ENCODE data around the gene HIP1R. TPM values are rescaled to one million over a fixed set of nuclear protein-coding genes. Genes with fewer than 3 reads are reported as not detected.
A peak's percentile ranks its signal among the peaks of the same experiment; 100 is the strongest.
"Not testable (repeated sequence)": the region's sequence is repeated elsewhere in the genome, so short reads cannot be mapped to it uniquely, and the experiment has no call there.

The HIP1R gene, protein sequence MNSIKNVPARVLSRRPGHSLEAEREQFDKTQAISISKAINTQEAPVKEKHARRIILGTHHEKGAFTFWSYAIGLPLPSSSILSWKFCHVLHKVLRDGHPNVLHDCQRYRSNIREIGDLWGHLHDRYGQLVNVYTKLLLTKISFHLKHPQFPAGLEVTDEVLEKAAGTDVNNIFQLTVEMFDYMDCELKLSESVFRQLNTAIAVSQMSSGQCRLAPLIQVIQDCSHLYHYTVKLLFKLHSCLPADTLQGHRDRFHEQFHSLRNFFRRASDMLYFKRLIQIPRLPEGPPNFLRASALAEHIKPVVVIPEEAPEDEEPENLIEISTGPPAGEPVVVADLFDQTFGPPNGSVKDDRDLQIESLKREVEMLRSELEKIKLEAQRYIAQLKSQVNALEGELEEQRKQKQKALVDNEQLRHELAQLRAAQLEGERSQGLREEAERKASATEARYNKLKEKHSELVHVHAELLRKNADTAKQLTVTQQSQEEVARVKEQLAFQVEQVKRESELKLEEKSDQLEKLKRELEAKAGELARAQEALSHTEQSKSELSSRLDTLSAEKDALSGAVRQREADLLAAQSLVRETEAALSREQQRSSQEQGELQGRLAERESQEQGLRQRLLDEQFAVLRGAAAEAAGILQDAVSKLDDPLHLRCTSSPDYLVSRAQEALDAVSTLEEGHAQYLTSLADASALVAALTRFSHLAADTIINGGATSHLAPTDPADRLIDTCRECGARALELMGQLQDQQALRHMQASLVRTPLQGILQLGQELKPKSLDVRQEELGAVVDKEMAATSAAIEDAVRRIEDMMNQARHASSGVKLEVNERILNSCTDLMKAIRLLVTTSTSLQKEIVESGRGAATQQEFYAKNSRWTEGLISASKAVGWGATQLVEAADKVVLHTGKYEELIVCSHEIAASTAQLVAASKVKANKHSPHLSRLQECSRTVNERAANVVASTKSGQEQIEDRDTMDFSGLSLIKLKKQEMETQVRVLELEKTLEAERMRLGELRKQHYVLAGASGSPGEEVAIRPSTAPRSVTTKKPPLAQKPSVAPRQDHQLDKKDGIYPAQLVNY
- 115 TPM for total RNA-seq

DNA sequence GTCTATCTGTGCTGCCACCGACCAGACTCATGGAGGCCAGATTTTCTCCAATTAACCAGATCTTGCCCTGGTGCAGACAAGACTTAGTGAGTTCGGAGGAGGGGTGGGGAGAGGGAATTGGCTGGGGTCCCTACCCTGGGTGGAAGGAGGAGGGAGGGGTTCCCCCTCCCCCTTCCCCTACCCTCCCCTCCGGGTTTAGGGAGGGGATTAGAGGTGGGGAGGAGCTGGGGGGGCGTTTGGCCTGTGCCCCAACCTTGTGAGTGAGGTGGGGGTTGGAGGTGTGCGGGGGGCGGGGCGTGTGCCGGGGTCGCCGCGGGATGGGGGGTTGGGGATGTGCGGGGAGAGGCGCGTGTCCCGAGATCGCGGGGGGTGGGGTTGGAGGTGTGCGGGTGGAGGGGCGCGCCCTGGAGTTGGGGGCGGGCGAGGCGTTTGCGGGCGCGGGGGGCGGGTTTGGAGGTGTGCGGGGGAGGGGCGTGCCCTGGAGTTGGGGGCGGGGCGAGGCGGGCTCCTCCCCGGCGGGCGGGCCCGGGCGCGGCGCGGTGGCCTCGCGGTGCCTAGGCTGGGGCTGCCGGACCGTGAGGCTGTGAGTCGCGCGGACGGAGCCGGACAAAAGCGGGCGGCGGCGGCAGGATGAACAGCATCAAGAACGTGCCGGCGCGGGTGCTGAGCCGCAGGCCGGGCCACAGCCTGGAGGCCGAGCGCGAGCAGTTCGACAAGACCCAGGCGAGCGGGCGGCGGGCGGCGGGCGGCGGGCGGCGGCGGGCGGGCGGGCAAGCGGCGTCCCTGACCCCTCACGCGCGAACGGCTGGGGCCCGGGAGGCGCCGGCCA is at the start of gene HIP1R:
TSS of gene HIP1R (plus strand) at position 537 of the 829 bp plus-strand sequence. CDS start at position 631, 94 bp downstream.
- DNase-seq (ENCODE audit: low spot score) = peak; percentile 48

DNA sequence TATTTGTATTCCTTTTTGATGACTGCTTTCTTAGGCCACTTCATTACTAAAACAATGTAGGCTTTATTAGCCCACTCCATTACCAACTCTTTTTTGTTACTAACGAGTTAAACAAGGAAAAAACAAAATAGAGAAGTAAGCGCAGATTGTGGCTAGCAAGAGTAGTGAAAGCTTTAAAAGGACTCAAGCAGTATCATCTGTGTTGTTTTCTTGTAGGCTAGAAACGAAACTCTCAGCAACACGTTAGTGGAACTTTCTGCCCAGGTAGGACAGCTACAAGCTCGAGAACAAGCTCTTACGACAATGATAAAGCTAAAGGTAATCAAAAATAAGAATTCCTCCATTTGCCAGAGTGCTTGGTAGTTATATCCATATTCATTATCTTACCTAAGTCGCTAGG is 49.8 kb upstream of the HIP1R start:
- DNase-seq (ENCODE audit: low spot score) = no peak

DNA sequence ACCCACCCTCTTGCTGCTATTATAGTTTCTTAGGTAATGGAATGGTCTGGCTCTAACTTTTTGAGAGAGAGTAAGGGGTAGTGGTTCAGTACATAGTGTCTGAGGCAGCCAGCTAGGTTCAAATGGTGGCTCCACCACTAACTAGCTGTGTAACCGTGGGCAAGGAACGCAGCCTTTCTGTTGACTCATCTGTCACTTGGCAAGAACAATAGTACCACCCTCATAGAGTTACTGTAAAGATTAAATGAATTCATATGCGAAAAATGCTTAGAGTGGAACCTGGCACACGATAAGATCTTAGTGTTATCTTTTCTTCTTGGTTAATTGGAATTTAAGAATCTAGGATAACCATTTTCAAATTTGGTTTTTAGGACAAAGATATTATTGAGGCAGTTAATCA is 46.9 kb upstream of the HIP1R start:
- DNase-seq (ENCODE audit: low spot score) = no peak

DNA sequence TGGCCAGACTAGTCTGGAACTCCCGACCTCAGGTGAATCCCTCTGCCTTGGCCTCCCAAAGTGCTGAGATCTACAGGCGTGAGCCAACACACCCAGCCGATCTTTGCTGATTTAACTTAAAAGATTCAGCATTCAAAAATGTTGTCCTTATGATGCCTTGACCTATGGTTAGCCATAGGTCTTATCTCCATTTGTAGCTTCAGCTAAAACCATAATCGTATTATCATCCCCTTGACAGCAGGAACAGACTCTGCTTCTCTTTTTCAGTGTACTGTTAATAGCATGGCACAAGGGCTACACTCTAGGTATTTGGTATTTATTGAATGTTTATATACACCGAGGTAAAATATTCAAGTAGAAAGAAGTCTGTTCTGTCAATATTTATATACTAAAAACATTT is 45.6 kb upstream of the HIP1R start:
- DNase-seq (ENCODE audit: low spot score) = no peak

DNA sequence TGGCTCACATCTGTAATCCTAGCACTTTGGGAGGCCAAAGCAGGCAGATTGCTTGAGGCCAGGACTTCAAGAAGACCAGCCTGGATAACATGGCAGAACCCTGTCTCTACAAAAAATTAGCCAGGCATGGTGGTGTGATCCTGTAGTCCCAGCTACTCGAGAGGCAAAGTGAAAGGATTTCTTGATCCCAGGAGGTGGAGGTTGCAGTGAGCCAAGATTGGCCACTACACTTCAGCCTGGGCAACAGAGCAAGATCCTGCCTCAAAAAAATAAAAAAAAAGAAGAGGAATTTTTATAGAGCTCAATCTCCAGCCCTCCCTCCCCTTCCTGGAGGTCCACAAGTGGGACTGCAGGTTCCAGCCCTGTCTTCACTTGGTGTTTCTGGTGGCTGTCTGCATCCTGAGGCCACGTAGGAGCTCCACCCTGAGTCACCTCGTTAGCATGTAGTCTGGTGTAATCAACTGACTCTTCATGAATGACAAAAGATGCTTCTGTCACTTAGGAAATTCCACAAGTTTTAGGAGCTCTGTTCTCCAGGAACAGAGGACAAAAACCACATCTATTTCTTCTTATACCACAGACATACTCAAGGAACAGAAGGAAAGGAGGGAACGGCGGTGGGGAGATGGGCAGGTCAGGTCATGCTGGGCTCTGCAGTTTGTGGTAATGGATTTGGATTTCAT is 44.7 kb upstream of the HIP1R start:
- DNase-seq (ENCODE audit: low spot score) = no peak

DNA sequence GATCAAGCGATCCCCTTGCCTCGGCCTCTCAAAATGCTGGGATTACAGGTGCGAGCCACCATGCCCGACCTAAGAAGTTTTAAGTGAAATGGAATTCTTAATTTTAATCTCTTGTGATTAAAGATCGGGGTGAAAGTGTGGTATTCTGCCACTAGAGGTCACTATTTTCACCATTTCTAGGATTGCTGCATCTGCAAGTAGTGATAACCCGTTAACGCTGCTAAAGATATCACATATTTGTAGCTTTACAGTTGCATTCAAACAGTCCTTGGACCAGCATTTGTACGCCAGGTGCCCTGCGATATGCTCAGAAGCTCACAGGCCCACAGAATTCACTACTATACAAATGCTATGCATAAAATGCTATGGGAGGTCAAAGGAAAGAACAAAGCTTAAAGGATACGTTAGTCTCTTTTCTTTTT is 41.6 kb upstream of the HIP1R start:
- DNase-seq (ENCODE audit: low spot score) = no peak

DNA sequence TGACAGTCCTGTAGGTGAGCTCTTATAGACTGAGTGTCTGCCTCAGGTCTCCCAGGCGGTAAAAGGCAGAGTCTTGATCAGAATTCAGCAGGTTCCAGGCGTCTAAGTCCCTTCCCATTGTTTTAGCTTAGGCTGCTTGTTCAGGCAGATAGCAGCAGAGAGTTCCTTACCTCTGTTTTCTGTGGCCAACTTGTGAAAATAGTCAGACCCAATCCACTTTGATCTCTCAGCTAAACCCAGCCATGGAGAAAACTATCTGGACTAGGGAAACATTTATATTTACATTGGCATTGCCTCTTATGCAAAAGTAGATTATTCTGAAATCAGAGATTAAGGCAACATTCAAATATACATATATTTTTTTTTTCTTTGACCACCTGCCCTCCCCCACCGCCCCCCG is 39.5 kb upstream of the HIP1R start:
- no peak for DNase-seq (ENCODE audit: low spot score)

DNA sequence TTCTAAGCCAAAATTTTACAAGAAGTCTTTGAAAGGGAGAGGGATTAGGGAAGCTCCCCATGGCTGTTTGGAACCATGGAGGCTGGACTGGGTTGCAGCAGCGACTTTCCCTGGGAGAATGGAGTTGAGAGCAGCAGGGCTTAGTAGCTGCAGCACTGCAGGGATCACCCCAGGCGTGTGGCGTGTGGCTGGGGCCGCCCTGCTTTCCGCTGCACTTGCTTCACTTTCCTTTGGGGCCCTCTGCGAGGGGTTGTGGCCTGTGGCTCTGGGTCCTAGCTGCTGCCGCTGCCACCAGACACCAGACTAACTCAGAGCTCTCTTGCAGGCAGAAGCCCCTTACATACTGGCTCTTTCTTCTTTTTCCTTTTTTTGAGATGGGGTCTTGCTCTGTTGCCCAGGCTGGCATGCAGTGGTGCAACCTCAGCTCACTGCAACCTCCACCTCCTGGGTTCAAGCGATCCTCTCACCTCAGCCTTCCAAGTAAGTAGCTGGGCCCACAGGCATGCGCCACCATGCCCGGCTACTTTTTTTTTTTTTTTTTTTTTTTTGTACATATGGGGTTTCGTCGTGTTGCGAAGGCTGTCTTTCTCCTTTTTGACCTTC is 35.5 kb upstream of the HIP1R start:
- no peak for DNase-seq (ENCODE audit: low spot score)

DNA sequence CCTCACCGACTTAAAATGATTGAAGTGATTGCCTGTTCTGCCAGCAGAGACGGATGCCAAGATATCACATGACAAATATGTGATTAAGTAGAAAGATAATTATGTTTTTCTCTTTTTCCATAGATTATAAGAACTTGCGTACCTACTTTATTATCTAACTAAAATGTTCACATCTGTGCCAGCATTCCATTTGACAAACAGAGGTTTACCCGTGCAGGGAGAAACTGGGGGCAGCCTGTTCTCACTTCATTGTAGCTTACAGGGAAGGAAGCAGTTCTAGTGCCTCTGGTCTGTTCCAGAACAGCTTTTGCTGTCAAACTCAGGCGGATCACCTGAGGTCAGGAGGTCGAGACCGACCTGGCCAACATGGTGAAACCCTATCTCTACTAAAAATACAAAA is 31.3 kb upstream of the HIP1R start:
- DNase-seq (ENCODE audit: low spot score) = no peak

DNA sequence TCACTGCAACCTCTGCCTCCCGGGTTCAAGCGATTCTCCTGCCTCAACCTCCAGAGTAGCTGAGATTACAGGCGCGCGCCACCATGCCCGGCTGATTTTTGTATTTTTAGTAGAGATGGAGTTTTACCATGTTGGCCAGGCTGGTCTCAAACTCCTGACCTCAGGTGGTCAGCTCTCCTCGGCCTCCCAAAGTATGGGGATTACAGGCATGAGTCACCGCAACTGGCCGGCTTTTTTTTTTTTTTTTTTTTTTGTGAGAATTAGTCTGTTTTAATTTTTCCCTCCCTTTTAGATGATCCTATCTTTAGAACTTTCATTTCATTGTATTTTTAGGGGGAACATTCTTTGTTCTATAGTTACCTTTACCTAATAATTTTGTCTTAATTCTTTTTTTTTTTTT is 30.3 kb upstream of the HIP1R start:
- DNase-seq (ENCODE audit: low spot score) = not testable (repeated sequence)

DNA sequence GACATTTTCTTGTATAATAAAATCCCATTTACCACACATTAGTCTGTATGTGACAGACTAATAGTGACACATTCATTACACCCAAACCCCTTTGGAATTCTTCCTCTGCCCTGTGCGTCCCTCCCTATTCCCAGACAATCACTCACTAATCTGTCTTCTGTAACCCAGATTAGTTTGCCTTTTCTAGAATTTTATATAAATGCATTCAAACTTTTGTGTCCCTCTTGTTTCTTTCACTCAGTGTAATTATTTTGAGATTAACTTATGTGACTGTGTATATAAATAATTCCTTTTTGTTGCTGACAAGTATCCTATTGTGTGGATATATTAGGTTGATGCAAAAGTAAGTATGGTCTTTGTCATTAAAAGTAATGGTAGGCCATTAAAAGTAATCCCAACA is 27.6 kb upstream of the HIP1R start:
- DNase-seq (ENCODE audit: low spot score) = no peak

DNA sequence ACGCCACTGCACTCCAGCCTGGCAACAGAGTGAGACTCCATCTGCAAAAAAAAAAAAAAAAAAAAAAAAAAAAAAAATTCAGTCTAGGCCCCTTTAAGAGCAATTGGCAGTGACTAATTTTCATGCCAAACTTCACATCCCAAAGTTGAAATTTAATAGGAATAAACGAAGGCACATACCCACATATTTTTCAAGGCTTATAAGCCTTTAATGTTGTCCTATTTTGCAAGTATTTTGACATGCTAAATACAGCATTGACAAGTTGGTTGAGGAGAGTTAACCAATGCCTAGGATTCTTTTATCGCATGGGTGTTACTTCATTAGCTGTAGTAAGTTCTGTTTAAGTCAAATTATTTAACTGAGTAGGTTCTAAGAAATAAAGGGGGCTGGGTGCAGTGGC is 23.5 kb upstream of the HIP1R start:
- DNase-seq (ENCODE audit: low spot score) = no peak

DNA sequence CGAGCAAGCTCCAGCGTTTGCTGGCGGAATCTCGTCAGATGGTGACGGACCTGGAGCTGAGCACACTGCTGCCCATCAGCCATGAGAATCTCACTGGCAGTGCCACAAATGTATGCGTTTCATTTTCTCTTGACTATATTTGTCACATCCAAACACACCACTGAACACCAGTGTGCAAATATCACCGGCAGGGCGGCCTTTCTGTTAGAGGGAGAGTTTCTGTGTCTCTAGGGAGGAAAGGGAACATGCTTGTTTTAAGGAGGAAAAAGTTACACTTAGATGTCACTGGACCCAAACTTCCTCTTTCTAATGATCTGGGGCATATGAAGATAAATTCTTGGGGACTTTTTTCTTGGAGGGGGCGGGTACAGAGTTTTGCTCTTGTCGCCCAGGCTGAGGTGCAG is 21.9 kb upstream of the HIP1R start:
- DNase-seq (ENCODE audit: low spot score) = no peak

DNA sequence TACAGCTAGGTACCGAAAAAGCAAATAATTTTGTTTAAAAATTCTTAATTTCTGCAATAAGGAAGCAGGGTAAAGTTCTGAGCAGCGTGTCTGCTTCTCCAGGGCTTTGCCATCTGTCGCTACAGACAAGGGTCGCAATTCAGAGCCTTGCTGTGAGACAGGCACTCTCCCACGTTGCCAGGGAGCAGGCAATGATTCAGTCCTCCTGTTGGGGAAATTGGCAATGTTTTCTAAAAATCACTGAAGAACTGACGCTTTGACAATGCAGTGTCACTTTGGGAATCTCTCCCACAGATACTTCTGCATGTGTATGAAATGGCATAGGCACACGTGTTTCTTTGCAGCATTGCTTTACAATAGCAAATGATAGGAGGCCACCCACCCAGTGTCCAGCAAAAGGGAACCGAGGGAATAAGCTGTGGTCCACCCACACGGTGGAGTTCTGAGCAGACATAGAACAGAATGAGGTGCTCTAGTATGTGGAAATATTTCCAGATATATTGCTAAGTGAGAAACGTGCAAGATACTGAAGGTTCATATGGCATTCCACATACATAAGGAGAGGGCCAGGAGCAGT is 16.0 kb upstream of the HIP1R start:
- DNase-seq (ENCODE audit: low spot score) = no peak

DNA sequence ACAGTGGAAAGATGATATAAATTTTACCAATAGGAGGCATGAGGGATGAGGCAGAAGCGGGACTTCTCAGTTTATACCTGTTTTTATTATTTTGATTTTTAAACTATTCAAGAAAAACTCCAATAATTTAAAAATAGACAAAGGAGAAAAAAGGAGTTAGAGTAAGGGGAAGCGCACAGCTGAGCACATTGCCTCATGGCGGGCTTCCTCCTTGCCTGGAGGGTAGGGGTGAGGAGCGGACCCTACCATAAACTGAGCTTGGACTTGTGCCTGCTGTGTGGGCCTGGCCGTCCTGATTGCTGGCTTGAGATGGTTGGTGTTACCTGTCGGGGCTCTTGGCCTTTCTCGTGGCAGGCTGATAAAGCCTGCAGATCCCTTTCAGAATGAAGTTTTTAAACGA is 15.1 kb upstream of the HIP1R start:
- no peak for DNase-seq (ENCODE audit: low spot score)

DNA sequence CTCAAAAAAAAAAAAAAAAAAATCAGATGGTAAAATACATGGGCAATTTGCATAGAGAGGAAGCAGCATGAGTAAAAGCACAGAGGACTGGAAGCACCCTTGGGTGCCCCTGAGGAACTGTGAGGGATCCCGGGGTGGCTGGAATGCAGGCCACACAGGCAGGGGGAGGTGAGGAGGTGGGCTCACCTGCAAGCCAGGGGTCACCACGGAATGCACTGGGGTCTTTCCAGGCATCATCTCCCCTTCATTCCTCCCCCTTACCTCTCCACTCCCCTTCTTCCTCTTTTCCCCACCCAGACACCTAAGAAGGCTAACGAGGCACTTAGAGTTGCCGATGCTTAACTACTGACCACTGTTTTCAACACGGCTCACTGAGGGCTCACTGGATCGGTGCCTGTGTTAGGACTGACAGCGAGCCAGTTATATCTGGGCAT is 14.4 kb upstream of the HIP1R start:
- DNase-seq (ENCODE audit: low spot score) = no peak

DNA sequence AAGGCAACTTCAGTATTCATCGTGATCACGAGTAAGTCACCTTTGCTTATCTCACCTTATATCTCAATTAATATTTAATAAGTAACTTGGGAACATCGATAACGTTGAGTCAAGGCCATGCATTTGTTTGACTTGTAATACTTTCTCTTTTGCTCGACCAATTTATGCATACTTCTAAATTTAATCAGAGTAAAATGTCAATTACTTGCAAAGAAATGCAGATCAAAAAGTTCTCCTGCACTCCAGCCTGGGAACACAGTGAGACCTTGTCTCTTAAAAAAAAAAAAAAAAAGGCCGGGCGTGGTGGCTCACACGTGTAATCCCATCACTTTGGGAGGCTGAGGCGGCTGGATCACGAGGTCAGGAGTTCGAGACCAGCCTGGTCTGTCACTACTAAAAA is 11.8 kb upstream of the HIP1R start:
- no peak for DNase-seq (ENCODE audit: low spot score)

DNA sequence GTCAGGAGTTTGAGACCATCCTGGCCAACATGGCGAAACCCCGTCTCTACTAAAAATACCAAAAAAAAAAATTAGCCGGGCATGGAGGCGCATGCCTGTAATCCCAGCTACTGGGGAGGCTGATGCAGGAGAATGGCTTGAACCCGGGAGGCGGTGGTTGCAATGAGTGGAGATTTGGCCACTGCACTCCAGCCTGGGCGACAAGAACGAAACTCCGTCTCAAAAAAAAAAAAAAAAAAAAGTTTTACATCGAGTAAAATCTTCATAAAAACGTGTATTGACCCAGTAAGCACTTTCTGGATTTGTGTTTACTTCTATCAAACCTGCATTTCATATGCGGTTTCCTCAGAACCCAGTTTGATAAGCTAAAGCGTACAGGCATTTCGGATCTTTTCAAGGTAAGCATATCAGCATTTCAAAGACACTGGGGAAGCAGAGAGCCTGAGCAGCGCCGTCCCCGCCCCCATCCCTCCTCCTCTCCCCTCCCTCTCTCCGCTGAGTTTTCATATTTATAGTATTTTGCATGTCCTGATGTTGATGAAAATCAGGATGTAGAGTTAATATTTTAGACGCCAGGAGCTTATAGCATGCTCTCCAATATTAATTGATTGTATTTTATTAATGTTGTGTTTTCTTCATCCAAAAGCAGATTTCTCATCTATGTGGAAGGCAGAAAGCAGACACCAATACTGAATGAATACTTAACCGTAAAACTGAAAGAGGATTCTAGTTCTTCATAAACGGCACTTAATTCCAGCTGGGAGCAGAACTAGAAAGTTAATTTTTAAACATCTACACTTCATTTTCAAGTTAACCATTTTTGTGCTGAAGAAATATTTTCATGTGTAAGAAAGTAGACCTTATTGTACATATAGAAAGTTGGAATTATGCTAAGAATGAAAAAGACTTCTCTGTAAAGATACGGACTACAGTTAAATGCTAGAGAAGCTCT is 9.2 kb upstream of the HIP1R start:
- DNase-seq (ENCODE audit: low spot score) = no peak

DNA sequence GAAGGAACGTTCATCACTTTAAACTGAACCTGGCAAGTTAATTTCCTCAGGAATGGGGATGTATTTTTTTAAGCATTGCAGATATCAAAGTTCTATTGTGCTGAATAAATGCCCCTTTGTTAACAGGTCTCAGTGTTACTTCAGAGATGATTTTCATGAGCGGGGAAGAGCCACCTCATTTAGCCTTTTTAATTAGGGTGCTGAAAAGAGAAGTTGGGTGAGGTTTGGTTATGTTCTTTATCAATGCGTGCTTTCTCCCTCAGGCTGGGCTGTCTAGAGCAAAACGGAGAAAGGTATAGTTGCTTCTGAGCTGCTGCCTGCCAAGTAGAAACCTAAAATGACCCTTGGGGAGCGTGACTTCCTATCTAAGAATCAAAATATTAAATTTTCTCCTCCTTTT is 8.0 kb upstream of the HIP1R start:
- DNase-seq (ENCODE audit: low spot score) = no peak
